OCI-LY7 (cell line): ENCODE results near the gene CYBRD1.

Experiments used
- EZH2phosphoT487 ChIP-seq: fragments of 200-600 bp; sonication (generic); IDR thresholded peaks from 2 replicates; pipeline ENCODE4 v1.6.1; 2018; ENCODE audit warnings: low read depth, borderline replicate concordance, mild to moderate bottlenecking, mixed run types, antibody characterized with exemption, low read length, moderate library complexity, mixed read lengths
- TF ChIP-seq, protein P1 (sequence below): fragments of 200-600 bp; sonication (generic); conservative IDR thresholded peaks from 2 replicates; pipeline ENCODE4 v1.5.1; 2014; ENCODE audit warnings: mild to moderate bottlenecking, antibody characterized with exemption, low read length, moderate library complexity, mixed read lengths

DNA sequence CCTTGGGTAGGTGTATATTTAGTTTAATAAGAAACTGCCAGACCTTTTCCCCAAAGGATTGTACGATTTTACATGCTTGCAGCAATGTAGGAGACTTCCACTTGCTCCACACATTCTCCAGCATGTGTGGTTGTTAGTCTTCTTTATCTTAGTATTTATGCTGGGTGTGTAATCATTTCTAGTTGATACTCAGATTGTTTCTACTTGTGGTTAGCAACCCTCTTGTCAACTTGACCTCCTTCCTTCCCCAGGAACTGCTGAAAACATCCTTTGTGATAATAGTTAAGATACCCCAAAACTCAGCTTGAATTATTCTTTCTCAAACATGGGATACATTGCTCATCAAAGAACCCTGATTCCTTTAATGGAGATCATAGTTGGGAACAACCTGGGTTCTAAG, 37.2 kb upstream of the CYBRD1 start:
- TF ChIP-seq, protein P1, sequence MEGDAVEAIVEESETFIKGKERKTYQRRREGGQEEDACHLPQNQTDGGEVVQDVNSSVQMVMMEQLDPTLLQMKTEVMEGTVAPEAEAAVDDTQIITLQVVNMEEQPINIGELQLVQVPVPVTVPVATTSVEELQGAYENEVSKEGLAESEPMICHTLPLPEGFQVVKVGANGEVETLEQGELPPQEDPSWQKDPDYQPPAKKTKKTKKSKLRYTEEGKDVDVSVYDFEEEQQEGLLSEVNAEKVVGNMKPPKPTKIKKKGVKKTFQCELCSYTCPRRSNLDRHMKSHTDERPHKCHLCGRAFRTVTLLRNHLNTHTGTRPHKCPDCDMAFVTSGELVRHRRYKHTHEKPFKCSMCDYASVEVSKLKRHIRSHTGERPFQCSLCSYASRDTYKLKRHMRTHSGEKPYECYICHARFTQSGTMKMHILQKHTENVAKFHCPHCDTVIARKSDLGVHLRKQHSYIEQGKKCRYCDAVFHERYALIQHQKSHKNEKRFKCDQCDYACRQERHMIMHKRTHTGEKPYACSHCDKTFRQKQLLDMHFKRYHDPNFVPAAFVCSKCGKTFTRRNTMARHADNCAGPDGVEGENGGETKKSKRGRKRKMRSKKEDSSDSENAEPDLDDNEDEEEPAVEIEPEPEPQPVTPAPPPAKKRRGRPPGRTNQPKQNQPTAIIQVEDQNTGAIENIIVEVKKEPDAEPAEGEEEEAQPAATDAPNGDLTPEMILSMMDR = no peak
- no peak for TF ChIP-seq EZH2phosphoT487
